ENCODE measurements around the gene TMPRSS9. TPM values are rescaled to one million over a fixed set of nuclear protein-coding genes. Genes with fewer than 3 reads are reported as not detected.

Gene TMPRSS9
- total RNA-seq, 1 donor from 2014 or later: not detected

- Mint-ChIP-seq H3K9me3 (peaks cover 4% of the 10 kb centered on the region), H3K4me1 (peaks cover 55% of the 10 kb centered on the region), H3K27me3 (no peaks in the 10 kb centered on the region), H3K4me3 (peak overlapping the region; percentile 59), H3K36me3 (ENCODE audit: low read depth) (peaks cover 2% of the 10 kb centered on the region), H3K27ac (peak overlapping the region; percentile 82)
- ATAC-seq (ENCODE audit: low read depth) (peak; percentile 74), DNase-seq (peak; percentile 54)
- ChIA-PET POLR2A (interaction anchor here (0.7 to 4.8 kb wide), 14 partner anchors 10 to 161 kb away, joined by 3 to 48 read pairs (median 6); partner anchors contain the start of genes GADD45B, LSM7 and PLEKHJ1), CTCF (interaction anchor here (0.6 to 2.8 kb wide), 15 partner anchors 10 to 160 kb away, joined by 3 to 16 read pairs (median 3); no protein-coding TSS in a partner anchor)
- no peak for TF ChIP-seq CTCF (IDR thresholded peaks at IDR 0.05)
- intact Hi-C loops (cut with micrococcal nuclease): loop anchor here (1.0 to 10.0 kb wide), 3 partner anchors 80 to 221 kb away; partner anchors contain the start of genes IZUMO4, MOB3A, PLEKHJ1 and SF3A2
Observed at GRCh38 chr19:2315818-2316353, 44.2 kb upstream of the TMPRSS9 start.

- no peak overlapping the region for H3K27ac Mint-ChIP-seq
- intact Hi-C loops (cut with micrococcal nuclease): loop anchor here (10.0 kb wide), 1 partner anchor 222 kb away; the partner anchor contains the start of genes IZUMO4 and MOB3A
- H3K4me1 Mint-ChIP-seq: peaks cover 55% of the 10 kb centered on the region
- H3K9me3 Mint-ChIP-seq: peaks cover 4% of the 10 kb centered on the region
- TF ChIP-seq CTCF (IDR thresholded peaks at IDR 0.05): no peak
- ATAC-seq (ENCODE audit: low read depth) (no peak), DNase-seq (no peak)
- POLR2A ChIA-PET: interaction anchor here (1.9 to 4.8 kb wide), 6 partner anchors 15 to 160 kb away, joined by 5 to 48 read pairs (median 8); partner anchors contain the start of gene GADD45B
- H3K4me3 Mint-ChIP-seq: no peak overlapping the region
- no peaks in the 10 kb centered on the region for H3K27me3 Mint-ChIP-seq
- peaks cover 10% of the 10 kb centered on the region for H3K36me3 Mint-ChIP-seq (ENCODE audit: low read depth)
- CTCF ChIA-PET: interaction anchor here (1.2 to 2.8 kb wide), 3 partner anchors 42 to 161 kb away, joined by 4 to 16 read pairs (median 7); no protein-coding TSS in a partner anchor
Observed at GRCh38 chr19:2317300-2317699, 42.8 kb upstream of the TMPRSS9 start.

DNA sequence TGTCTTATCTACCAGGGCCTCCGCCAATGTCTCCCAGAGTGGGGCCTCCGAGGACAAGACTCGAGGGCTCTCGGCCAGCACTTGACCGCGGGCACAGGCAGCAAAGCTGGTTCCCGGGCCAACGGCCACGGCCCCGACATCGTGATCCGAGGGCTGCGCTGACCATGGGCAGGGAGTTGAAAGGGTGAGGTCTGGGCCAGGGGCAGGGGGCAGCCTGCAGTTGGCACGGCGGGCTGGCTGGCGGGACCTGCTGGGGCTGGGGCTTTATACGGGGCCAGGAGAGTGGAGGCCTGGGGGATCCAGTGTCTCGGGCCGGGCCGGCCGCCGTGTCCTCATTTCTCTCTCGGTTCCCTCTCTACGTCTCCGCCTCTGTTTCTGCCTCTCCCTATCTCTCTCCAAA is 42.3 kb upstream of the TMPRSS9 start:
- Mint-ChIP-seq H3K36me3 (ENCODE audit: low read depth) (peaks cover 13% of the 10 kb centered on the region), H3K4me3 (no peak overlapping the region), H3K27me3 (no peaks in the 10 kb centered on the region), H3K27ac (peak overlapping the region; percentile 77), H3K9me3 (peaks cover 4% of the 10 kb centered on the region), H3K4me1 (peaks cover 55% of the 10 kb centered on the region)
- DNase-seq (no peak), ATAC-seq (ENCODE audit: low read depth) (no peak)
- intact Hi-C loops (cut with micrococcal nuclease): loop anchor here (10.0 kb wide), 1 partner anchor 223 kb away; the partner anchor contains the start of genes IZUMO4 and MOB3A
- POLR2A ChIA-PET: interaction anchor here (0.6 to 4.8 kb wide), 10 partner anchors 9 to 146 kb away, joined by 3 to 48 read pairs (median 4); partner anchors contain the start of genes LSM7, PLEKHJ1 and SPPL2B
- CTCF ChIA-PET: interaction anchor here (1.2 kb wide), 1 partner anchor 75 kb away, joined by 4 read pairs; no protein-coding TSS in a partner anchor
- no peak for TF ChIP-seq CTCF (IDR thresholded peaks at IDR 0.05)

DNA sequence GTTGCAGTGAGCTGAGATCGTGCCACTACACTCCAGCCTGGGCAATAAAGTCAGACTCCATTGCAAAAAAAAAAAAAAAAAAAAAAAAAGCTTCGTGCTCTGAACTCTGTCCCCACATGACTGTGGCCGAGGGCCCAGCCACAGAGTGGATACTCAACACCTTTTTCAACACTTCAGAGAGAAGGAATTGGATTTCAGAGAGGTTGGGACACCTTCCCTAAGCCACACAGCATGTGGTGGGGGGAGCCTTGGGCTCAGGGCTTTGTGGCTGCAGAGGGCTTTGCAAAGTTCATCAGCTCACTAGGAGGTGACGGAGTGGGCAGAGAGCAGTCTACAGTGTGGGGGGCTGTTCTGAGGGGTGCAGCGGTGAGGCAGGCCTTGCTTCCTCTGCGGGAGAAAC is 41.1 kb upstream of the TMPRSS9 start:
- ChIA-PET POLR2A (interaction anchor here (0.6 to 4.8 kb wide), 14 partner anchors 10 to 470 kb away, joined by 3 to 48 read pairs (median 4); partner anchors contain the start of genes LSM7 and SPPL2B), CTCF (no interaction called here)
- ATAC-seq (ENCODE audit: low read depth): no peak
- Mint-ChIP-seq H3K4me3 (no peak overlapping the region), H3K36me3 (ENCODE audit: low read depth) (peaks cover 20% of the 10 kb centered on the region), H3K9me3 (peaks cover 4% of the 10 kb centered on the region), H3K27me3 (no peaks in the 10 kb centered on the region), H3K27ac (peak overlapping the region; percentile 77), H3K4me1 (peaks cover 51% of the 10 kb centered on the region)
- intact Hi-C loops (cut with micrococcal nuclease): loop anchor here (10.0 kb wide), 1 partner anchor 224 kb away; the partner anchor contains the start of genes IZUMO4 and MOB3A
- no peak for DNase-seq
- TF ChIP-seq CTCF (IDR thresholded peaks at IDR 0.05): no peak

DNA sequence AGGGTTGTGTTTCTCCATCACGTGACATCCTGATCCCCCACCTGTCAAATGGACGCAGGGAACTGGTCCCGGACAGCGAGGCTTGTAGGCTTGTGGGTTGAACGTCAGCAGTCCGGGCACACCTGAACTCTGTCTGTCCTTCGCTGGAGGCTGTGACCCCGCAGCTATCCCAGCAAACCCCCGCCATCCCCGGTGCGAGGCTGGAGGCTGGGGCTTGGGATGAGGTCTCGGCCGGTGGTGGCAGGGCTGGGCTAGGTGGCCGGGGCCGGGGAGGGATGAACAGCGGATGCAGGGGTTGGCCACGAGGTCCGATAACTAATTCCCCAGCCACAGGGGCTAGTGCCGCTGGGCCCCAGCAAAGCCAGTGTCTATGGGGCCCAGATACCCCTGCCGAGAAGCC is 40.5 kb upstream of the TMPRSS9 start:
- Mint-ChIP-seq H3K27me3 (no peaks in the 10 kb centered on the region), H3K4me1 (peaks cover 56% of the 10 kb centered on the region), H3K4me3 (no peak overlapping the region), H3K9me3 (peaks cover 4% of the 10 kb centered on the region), H3K27ac (peak overlapping the region; percentile 77), H3K36me3 (ENCODE audit: low read depth) (peaks cover 26% of the 10 kb centered on the region)
- no peak for TF ChIP-seq CTCF (IDR thresholded peaks at IDR 0.05)
- intact Hi-C loops (cut with micrococcal nuclease): loop anchor here (10.0 kb wide), 1 partner anchor 225 kb away; the partner anchor contains the start of genes IZUMO4 and MOB3A
- ATAC-seq (ENCODE audit: low read depth) (no peak), DNase-seq (no peak)
- CTCF ChIA-PET: no interaction called here
- POLR2A ChIA-PET: interaction anchor here (0.6 to 4.8 kb wide), 5 partner anchors 9 to 22 kb away, joined by 3 to 48 read pairs (median 6); partner anchors contain the start of genes LSM7 and SPPL2B

Measured in activated B cell treated with CpG ODN at 0.5 μM for 24 hours (primary cell).